Lung (tissue), 12 donors: ENCODE data around the gene IARS2. TPM values are rescaled to one million over a fixed set of nuclear protein-coding genes. Genes with fewer than 3 reads are reported as not detected.

Experiments used
- ATAC-seq: fragments of 200-7000 bp; cut with Tn5 transposase; one replicate; pipeline ENCODE4 v1.9.1; 2020; ENCODE audit warnings: moderate number of reproducible peaks; ENCODE audit not compliant: insufficient read depth, low FRiP score
- DNase-seq, 3 donors: peaks; one replicate each; pipeline ENCODE4 v3.0.0-alpha.2; 2013 to 2017
- H3K27ac ChIP-seq, 2 donors: one replicate each; pipeline ENCODE4 v1.5.1; 2013; ENCODE audit warnings: mild to moderate bottlenecking in 2 of 2, moderate library complexity in 2 of 2, control low read depth in 1 of 2, inconsistent platforms in 1 of 2, low read depth in 1 of 2, low read length in 1 of 2
- H3K27me3 ChIP-seq, 3 donors: one replicate each; pipeline ENCODE4 v1.5.1; 2013; ENCODE audit warnings: low read length in 2 of 3; ENCODE audit not compliant: control insufficient read depth in 3 of 3, insufficient read depth in 3 of 3
- H3K36me3 ChIP-seq, 4 donors: one replicate each; pipeline ENCODE4 v1.5.1; 2013; ENCODE audit warnings: low read length in 4 of 4, mild to moderate bottlenecking in 1 of 4, moderate library complexity in 1 of 4; ENCODE audit not compliant: control insufficient read depth in 4 of 4, insufficient read depth in 4 of 4
- H3K4me1 ChIP-seq, 5 donors: one replicate each; pipeline ENCODE4 v1.5.1; 2013; ENCODE audit warnings: low read length in 5 of 5, mild to moderate bottlenecking in 2 of 5, moderate library complexity in 1 of 5; ENCODE audit not compliant: control insufficient read depth in 5 of 5, insufficient read depth in 5 of 5
- H3K4me3 ChIP-seq: one replicate; pipeline ENCODE4 v1.5.1; 2013; ENCODE audit warnings: mild to moderate bottlenecking, control low read depth, moderate library complexity
- H3K9ac ChIP-seq, 2 donors: one replicate each; pipeline ENCODE4 v1.5.1; 2013; ENCODE audit warnings: low read length in 2 of 2, control low read depth in 1 of 2; ENCODE audit not compliant: insufficient read depth in 1 of 2
- H3K9me3 ChIP-seq, 4 donors: one replicate each; pipeline ENCODE4 v1.5.1; 2013; ENCODE audit warnings: low read length in 3 of 4, mild to moderate bottlenecking in 1 of 4, moderate library complexity in 1 of 4; ENCODE audit not compliant: control insufficient read depth in 4 of 4, insufficient read depth in 3 of 4
- CTCF ChIP-seq: IDR thresholded peaks from 2 replicates; pipeline ENCODE4 v1.5.1; 2012; ENCODE audit warnings: mild to moderate bottlenecking; ENCODE audit errors: control extremely low read depth, extremely low read depth
- WGBS, 2 donors: extraction: QIAGEN DNeasy Blood & Tissue Kit; methylation state at CpG; one replicate each; pipeline ENCODE4 v1.1.7; 2013; 5-methylcytosine and 5-hydroxymethylcytosine counted together
- polyA plus RNA-seq, 2 donors: library from polyadenylated mRNA; stranded (reverse); fragments of 200-250 nt; gene quantifications; one replicate each; pipeline ENCODE4 v1.2.1, GENCODE V29; 2013
- total RNA-seq, 2 donors: library from RNA; depleted of rRNA in 1 of 2; stranded (reverse); fragments of >200 nt in 1 of 2; gene quantifications; one replicate each; pipeline ENCODE4 v1.2.1, GENCODE V29; 2014 to 2021
- donor health status: control.
- donor health status: control.
- donor health status: Bipolar disorder and iron deficiency.
- donor health status: healthy.
- donor health status: DM: yes; HTN: yes; CAD: no.

Gene IARS2
- total and polyA plus RNA-seq, 4 donors, result 20.5 to 75.7 (median 48.2) TPM

GRCh38 chr1:220046052-220046930, 47.6 kb upstream of the IARS2 start, which contains the start of gene EPRS1:
Gene EPRS1 (minus strand): TSS chr1:220046505. CDS start chr1:220046388, 117 bp downstream.
- Histone ChIP-seq H3K4me1 (peaks cover 0 to 6% (median 0%) of the 10 kb centered on the region in 5 donors), H3K27me3 (no peaks in the 10 kb centered on the region), H3K9ac (peak within 1 kb of the TSS; percentile 87 to 90), H3K4me3 (peak within 1 kb of the TSS; percentile 92), H3K27ac (peak within 1 kb of the TSS; percentile 59 to 94), H3K9me3 (no peaks in the 10 kb centered on the region), H3K36me3 (no peaks in the 10 kb centered on the region)
- ATAC-seq (peak; percentile 100), DNase-seq (peak; percentile 95 to 98 (median 95))
- 0% methylated on average over 65 to 71 of the region's 71 CpGs for WGBS, 2 donors
- peak; percentile 44 for TF ChIP-seq CTCF

GRCh38 chr1:220056374-220056773, 37.6 kb upstream of the IARS2 start:
- 86 to 89% methylated on average over 1 of the region's 1 CpG for WGBS, 2 donors
- no peak for ATAC-seq
- peaks cover 0 to 5% (median 3%) of the 10 kb centered on the region in 4 donors for H3K36me3 ChIP-seq

GRCh38 chr1:220060876-220061275, 33.1 kb upstream of the IARS2 start:
- H3K9ac ChIP-seq, result no peak overlapping the region
- no peaks in the 10 kb centered on the region for H3K4me1 ChIP-seq
- H3K4me3 ChIP-seq, result no peak overlapping the region
- no peak for DNase-seq
- H3K27me3 ChIP-seq, result no peaks in the 10 kb centered on the region
- 96 to 97% methylated on average over 3 of the region's 3 CpGs for WGBS, 2 donors
- no peaks in the 10 kb centered on the region for H3K9me3 ChIP-seq
- peaks cover 9 to 25% (median 14%) of the 10 kb centered on the region in 4 donors for H3K36me3 ChIP-seq
- TF ChIP-seq CTCF, result no peak
- ATAC-seq, result no peak
- no peak overlapping the region for H3K27ac ChIP-seq

More at GRCh38 chr1:220056374-220056773, 37.6 kb upstream of the IARS2 start:
- Histone ChIP-seq H3K4me3 (no peak overlapping the region), H3K27me3 (no peaks in the 10 kb centered on the region), H3K4me1 (no peaks in the 10 kb centered on the region), H3K27ac (no peak overlapping the region), H3K9me3 (no peaks in the 10 kb centered on the region), H3K9ac (no peak overlapping the region)
- no peak for TF ChIP-seq CTCF
- no peak for DNase-seq
